WTC11 (cell line): ENCODE results near the gene PCBD2. TPM values are rescaled to one million over a fixed set of nuclear protein-coding genes. Genes with fewer than 3 reads are reported as not detected.

Source experiments
- microRNA-seq: library from miRNA; unstranded; fragments of <30 nt; microRNA quantifications from one replicate; pipeline ENCODE4 v1.2.0, GENCODE V29; 2022; ENCODE audit warnings: borderline number of aligned reads
- total RNA-seq: library from RNA; stranded (reverse); gene quantifications from 3 replicates; pipeline ENCODE4 v1.2.3, GENCODE V29; 2021

Gene PCBD2
- total RNA-seq, 1 experiment from 2014 or later = 9.9 TPM

Small RNA genes within 50 kb of the gene (microRNA-seq; reads per million reads assigned to microRNA genes)
- gene MIR4461 = not detected

Other genes starting within 250 kb of the PCBD2 start
- gene CAMLG, start 166.6 kb upstream of the PCBD2 start, total RNA-seq = 39.7 to 43.9 TPM (median 42.1 TPM) in 3 replicates
- gene DDX46, start 146.4 kb upstream of the PCBD2 start, total RNA-seq = 91.4 to 123 TPM (median 93.1 TPM) in 3 replicates
- 15.7 to 21.2 TPM (median 20.6 TPM) in 3 replicates for gene C5orf24, start 59.2 kb upstream of the PCBD2 start, total RNA-seq
- 26.1 to 28.7 TPM (median 26.1 TPM) in 3 replicates for gene TXNDC15, start 30.8 kb upstream of the PCBD2 start, total RNA-seq
- 0.34 to 0.44 TPM (median 0.37 TPM) in 3 replicates for gene CATSPER3, start 62.8 kb downstream of the PCBD2 start, total RNA-seq
- gene PITX1, start 129.1 kb downstream of the PCBD2 start, total RNA-seq = 0.07 to 0.23 TPM (median 0.13 TPM) in 3 replicates